OCI-LY3 (cell line): ENCODE data around the gene SNHG17.

Experiments used
- H2AFZ ChIP-seq: fragments of 200-600, 300-600 bp; shearing (Covaris generic); 2 replicates; pipeline ENCODE4 v1.6.0; 2014; ENCODE audit warnings: antibody characterized with exemption, low read depth, low read length
- H3K27ac ChIP-seq: fragments of 200-600, 300-600 bp; sonication (generic); 2 replicates; pipeline ENCODE4 v1.5.1; 2014; ENCODE audit warnings: mild to moderate bottlenecking, low read length, moderate library complexity, mixed read lengths
- H3K27me3 ChIP-seq: fragments of 200-600, 300-600 bp; sonication (generic); 2 replicates; pipeline ENCODE4 v1.6.1; 2014; ENCODE audit warnings: low read depth, low read length, mixed read lengths
- H3K36me3 ChIP-seq: fragments of 200-600, 300-600 bp; sonication (generic); replicated peaks from 2 replicates; pipeline ENCODE3; 2014; ENCODE audit warnings: low read depth, low read length, mixed read lengths
- H3K4me1 ChIP-seq: fragments of 300-600, 200-600 bp; sonication (generic); 2 replicates; pipeline ENCODE4 v1.6.1; 2014; ENCODE audit warnings: low read length, mixed read lengths
- H3K4me2 ChIP-seq: fragments of 200-600, 300-600 bp; sonication (generic); 2 replicates; pipeline ENCODE4 v1.6.1; 2014; ENCODE audit warnings: low read length, mixed read lengths
- H3K4me3 ChIP-seq: fragments of 300-600, 200-600 bp; sonication (generic); 2 replicates; pipeline ENCODE4 v1.5.1; 2014; ENCODE audit warnings: antibody characterized with exemption, mild to moderate bottlenecking, low read length, moderate library complexity
- H3K79me2 ChIP-seq: fragments of 300-600, 200-600 bp; shearing (Covaris generic); 2 replicates; pipeline ENCODE4 v1.6.1; 2014; ENCODE audit warnings: mild to moderate bottlenecking, low read length, mixed read lengths
- H3K9ac ChIP-seq: fragments of 300-600, 200-600 bp; shearing (Covaris generic); 2 replicates; pipeline ENCODE4 v1.6.0; 2014; ENCODE audit warnings: mild to moderate bottlenecking, low read length, moderate library complexity
- H3K9me3 ChIP-seq: fragments of 200-600, 300-600 bp; shearing (Covaris generic); 2 replicates; pipeline ENCODE4 v1.6.1; 2014; ENCODE audit warnings: low read length, mixed read lengths; ENCODE audit not compliant: insufficient read depth
- H4K20me1 ChIP-seq: fragments of 200-600, 300-600 bp; sonication (generic); 2 replicates; pipeline ENCODE4 v1.6.1; 2016; ENCODE audit warnings: low read length, mixed read lengths; ENCODE audit not compliant: insufficient read depth
- CTCF ChIP-seq: fragments of 200-600, 300-600 bp; sonication (generic); IDR thresholded peaks from 2 replicates; pipeline ENCODE4 v1.5.1; 2014; ENCODE audit warnings: antibody characterized with exemption, low read length, low read depth
- EZH2phosphoT487 ChIP-seq: fragments of 200-600 bp; shearing (Covaris generic); IDR thresholded peaks from 2 replicates; pipeline ENCODE4 v1.6.1; 2018; ENCODE audit warnings: antibody characterized with exemption, mixed run types, low read depth

The SNHG17 gene

DNA sequence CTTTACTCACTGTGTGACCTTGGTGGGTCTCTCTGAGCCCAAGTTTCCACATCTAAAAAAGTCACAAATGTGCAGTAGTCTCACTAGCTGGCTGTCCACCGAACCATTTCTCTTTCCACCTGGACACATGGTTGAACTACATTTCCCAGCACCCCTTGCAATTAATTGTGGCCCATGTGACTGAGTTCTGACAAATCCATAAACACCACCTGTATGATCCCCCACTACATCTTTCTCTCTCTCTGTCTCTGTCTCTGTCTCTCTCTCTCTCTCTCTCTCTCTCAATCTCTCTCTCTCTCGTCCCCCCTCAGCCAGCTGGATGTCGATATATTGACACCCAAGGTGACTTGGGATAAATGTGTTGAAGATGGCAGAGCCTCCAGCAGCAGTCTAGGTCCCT, 42.8 kb downstream of the SNHG17 start:
- Histone ChIP-seq H3K9ac (no peak overlapping the region), H3K4me3 (peak overlapping the region; percentile 18; the same call in 1 of the 2 replicates), H3K79me2 (no peaks in the 10 kb centered on the region), H4K20me1 (no peaks in the 10 kb centered on the region), H3K4me2 (peak overlapping the region; percentile 23), H2AFZ (peak overlapping the region; percentile 62), H3K27ac (no peak overlapping the region), H3K27me3 (peaks cover 15% of the 10 kb centered on the region; the same call in 1 of the 2 replicates), H3K9me3 (no peaks in the 10 kb centered on the region), H3K36me3 (no peaks in the 10 kb centered on the region), H3K4me1 (no peaks in the 10 kb centered on the region)
- TF ChIP-seq CTCF = no peak
- TF ChIP-seq EZH2phosphoT487 = no peak

- no peak overlapping the region for H3K27ac ChIP-seq
- no peaks in the 10 kb centered on the region for H3K79me2 ChIP-seq
- no peaks in the 10 kb centered on the region for H3K36me3 ChIP-seq
- H2AFZ ChIP-seq = no peak overlapping the region
- H3K27me3 ChIP-seq = 0 out of 2 replicates have a peak, but pooled peaks cover 1% of the 10 kb centered on the region
- H4K20me1 ChIP-seq = no peaks in the 10 kb centered on the region
- no peak overlapping the region for H3K9ac ChIP-seq
- peaks cover 7% of the 10 kb centered on the region; the same call in 1 of the 2 replicates for H3K4me1 ChIP-seq
- H3K4me3 ChIP-seq = no peak overlapping the region
- H3K9me3 ChIP-seq = no peaks in the 10 kb centered on the region
- peak; percentile 48 for TF ChIP-seq CTCF
- no peak for TF ChIP-seq EZH2phosphoT487
- H3K4me2 ChIP-seq = no peak overlapping the region
Observed at GRCh38 chr20:38387953-38388352, 47.2 kb downstream of the SNHG17 start.

- Histone ChIP-seq H3K4me2 (no peak overlapping the region), H4K20me1 (no peaks in the 10 kb centered on the region), H3K27me3 (no peaks in the 10 kb centered on the region), H3K79me2 (no peaks in the 10 kb centered on the region), H2AFZ (no peak overlapping the region), H3K36me3 (no peaks in the 10 kb centered on the region), H3K9ac (no peak overlapping the region), H3K27ac (no peak overlapping the region), H3K9me3 (no peaks in the 10 kb centered on the region), H3K4me1 (peaks cover 7% of the 10 kb centered on the region; the same call in 1 of the 2 replicates), H3K4me3 (no peak overlapping the region)
- TF ChIP-seq CTCF (no peak), EZH2phosphoT487 (no peak)
Observed at GRCh38 chr20:38386851-38387250, 48.3 kb downstream of the SNHG17 start.

DNA sequence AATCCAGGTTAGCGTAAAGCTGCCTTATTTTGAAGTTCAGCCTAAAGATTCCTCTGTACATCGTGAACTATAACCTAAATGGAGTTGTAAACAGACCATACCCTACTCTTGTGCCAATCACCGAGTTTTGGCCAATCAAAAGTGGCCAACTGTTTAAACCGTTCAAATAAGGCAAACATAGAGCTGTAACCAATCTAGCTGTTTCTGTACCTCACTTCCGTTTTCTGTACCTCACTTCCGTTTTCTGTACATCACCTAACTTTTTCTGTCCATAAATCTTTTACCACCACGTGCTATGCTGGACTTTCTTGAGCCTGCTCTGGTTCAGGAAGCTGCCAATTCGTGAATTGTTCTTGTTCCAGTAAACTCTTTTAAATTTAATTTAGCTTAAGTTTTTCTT, 49.1 kb downstream of the SNHG17 start:
- TF ChIP-seq CTCF (no peak), EZH2phosphoT487 (no peak)
- Histone ChIP-seq H4K20me1 (no peaks in the 10 kb centered on the region), H3K27ac (no peak overlapping the region), H3K9ac (no peak overlapping the region), H3K4me1 (peaks cover 7% of the 10 kb centered on the region; the same call in 1 of the 2 replicates), H3K9me3 (no peaks in the 10 kb centered on the region), H3K27me3 (0 out of 2 replicates have a peak, but pooled peaks cover 2% of the 10 kb centered on the region), H2AFZ (peak overlapping the region; percentile 57), H3K79me2 (no peaks in the 10 kb centered on the region), H3K4me2 (0 out of 2 replicates have a peak overlapping the region, but pooled peaks have one; percentile 5), H3K36me3 (no peaks in the 10 kb centered on the region), H3K4me3 (no peak overlapping the region)
